ENCODE measurements around the gene APRT.

DNA sequence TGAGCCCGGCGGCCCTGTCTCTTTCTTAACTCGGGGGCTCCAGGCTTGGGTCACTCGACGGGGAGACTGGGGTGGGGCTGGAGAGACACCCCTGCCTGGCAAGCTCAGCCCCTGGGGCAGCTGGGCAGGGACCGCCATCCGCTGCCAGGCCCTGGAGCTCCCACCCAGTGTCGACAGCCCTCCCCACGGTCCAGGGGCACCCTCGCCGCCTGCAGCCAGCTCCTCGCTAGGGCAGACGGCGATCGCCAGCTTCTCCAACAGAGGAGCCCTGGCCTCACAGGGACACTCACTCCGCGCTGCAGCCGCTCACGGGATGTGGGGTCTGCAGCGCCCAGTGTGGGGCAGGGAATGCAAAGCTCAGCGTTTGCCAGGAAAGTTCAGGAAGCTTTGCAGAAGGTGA is 16.0 kb upstream of the APRT start:
- no peak for TF ChIP-seq POLR2A (IDR thresholded peaks at IDR 0.05)
- TF ChIP-seq, protein P1, sequence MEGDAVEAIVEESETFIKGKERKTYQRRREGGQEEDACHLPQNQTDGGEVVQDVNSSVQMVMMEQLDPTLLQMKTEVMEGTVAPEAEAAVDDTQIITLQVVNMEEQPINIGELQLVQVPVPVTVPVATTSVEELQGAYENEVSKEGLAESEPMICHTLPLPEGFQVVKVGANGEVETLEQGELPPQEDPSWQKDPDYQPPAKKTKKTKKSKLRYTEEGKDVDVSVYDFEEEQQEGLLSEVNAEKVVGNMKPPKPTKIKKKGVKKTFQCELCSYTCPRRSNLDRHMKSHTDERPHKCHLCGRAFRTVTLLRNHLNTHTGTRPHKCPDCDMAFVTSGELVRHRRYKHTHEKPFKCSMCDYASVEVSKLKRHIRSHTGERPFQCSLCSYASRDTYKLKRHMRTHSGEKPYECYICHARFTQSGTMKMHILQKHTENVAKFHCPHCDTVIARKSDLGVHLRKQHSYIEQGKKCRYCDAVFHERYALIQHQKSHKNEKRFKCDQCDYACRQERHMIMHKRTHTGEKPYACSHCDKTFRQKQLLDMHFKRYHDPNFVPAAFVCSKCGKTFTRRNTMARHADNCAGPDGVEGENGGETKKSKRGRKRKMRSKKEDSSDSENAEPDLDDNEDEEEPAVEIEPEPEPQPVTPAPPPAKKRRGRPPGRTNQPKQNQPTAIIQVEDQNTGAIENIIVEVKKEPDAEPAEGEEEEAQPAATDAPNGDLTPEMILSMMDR (IDR thresholded peaks at IDR 0.05), result no peak

Data from uterus (tissue), 2 donors.